ENCODE measurements around the gene ZNF286A. TPM values are rescaled to one million over a fixed set of nuclear protein-coding genes. Genes with fewer than 3 reads are reported as not detected.
"Not testable (repeated sequence)": the region's sequence is repeated elsewhere in the genome, so short reads cannot be mapped to it uniquely, and the experiment has no call there.

Gene ZNF286A
- polyA plus RNA-seq (ENCODE audit: insufficient read length): 57.3 TPM
- long read RNA-seq, donor 1, full-length matches to known transcripts: 1 of 1 reads
- long read RNA-seq, donor 1, partial matches to known transcripts: 0 of 1 reads
- long read RNA-seq, donor 1, other reads (novel, unspliced or antisense): 0 of 1 reads
- long read RNA-seq, donor 2, full-length matches to known transcripts: 5 of 5 reads
- long read RNA-seq, donor 2, partial matches to known transcripts: 0 of 5 reads
- long read RNA-seq, donor 2, other reads (novel, unspliced or antisense): 0 of 5 reads
- long read RNA-seq, donor 3, full-length matches to known transcripts: 3 of 3 reads
- long read RNA-seq, donor 3, partial matches to known transcripts: 0 of 3 reads
- long read RNA-seq, donor 3, other reads (novel, unspliced or antisense): 0 of 3 reads
- long read RNA-seq, donor 4: 0 reads
- long read RNA-seq, donor 5, full-length matches to known transcripts: 5 of 5 reads
- long read RNA-seq, donor 5, partial matches to known transcripts: 0 of 5 reads
- long read RNA-seq, donor 5, other reads (novel, unspliced or antisense): 0 of 5 reads
- long read RNA-seq, donor 6, full-length matches to known transcripts: 2 of 2 reads
- long read RNA-seq, donor 6, partial matches to known transcripts: 0 of 2 reads
- long read RNA-seq, donor 6, other reads (novel, unspliced or antisense): 0 of 2 reads
- long read RNA-seq, donor 7, full-length matches to known transcripts: 1 of 1 reads
- long read RNA-seq, donor 7, partial matches to known transcripts: 0 of 1 reads
- long read RNA-seq, donor 7, other reads (novel, unspliced or antisense): 0 of 1 reads
- long read RNA-seq, donor 8, full-length matches to known transcripts: 2 of 2 reads
- long read RNA-seq, donor 8, partial matches to known transcripts: 0 of 2 reads
- long read RNA-seq, donor 8, other reads (novel, unspliced or antisense): 0 of 2 reads

DNA sequence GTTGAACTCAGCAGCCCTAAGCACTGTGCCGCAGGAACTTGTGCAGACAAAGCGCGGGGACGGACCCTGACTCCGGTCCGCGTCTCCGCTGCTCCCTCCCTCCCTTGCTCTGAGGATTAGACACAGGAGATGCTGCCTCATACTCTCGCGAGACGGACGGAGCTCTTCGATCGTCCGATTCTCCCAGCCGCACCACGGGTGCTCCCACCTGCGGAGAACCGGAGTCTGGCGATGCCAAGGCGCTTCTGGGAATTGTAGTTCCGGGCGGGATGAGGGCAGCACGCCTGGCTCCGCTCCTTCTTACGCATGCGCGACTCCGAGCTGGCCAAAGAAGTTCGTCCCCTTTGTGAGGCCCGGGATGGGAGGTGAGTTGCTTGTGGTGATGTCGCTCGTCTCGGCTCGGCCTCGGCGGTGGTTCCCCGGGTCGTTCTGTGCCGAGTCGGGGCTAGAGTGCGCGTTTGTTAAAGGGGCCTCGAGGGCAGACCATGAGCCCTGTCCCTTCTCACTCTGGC is at the start of gene ZNF286A:
Gene ZNF286A (plus strand): TSS at position 340 of the 512 bp plus-strand sequence. CDS start 578 bp downstream, outside the sequence.
- peak; percentile 97 for DNase-seq

GRCh38 chr17:15649861-15650421 is 49.6 kb upstream of the ZNF286A start:
- no peak for DNase-seq

- DNase-seq: no peak
Measured at GRCh38 chr17:15650741-15651582, 48.6 kb upstream of the ZNF286A start.

GRCh38 chr17:15651583-15652110 is 47.9 kb upstream of the ZNF286A start:
- DNase-seq: peak; percentile 91

- no peak for DNase-seq
Measured at GRCh38 chr17:15652960-15653359, 46.6 kb upstream of the ZNF286A start.

DNA sequence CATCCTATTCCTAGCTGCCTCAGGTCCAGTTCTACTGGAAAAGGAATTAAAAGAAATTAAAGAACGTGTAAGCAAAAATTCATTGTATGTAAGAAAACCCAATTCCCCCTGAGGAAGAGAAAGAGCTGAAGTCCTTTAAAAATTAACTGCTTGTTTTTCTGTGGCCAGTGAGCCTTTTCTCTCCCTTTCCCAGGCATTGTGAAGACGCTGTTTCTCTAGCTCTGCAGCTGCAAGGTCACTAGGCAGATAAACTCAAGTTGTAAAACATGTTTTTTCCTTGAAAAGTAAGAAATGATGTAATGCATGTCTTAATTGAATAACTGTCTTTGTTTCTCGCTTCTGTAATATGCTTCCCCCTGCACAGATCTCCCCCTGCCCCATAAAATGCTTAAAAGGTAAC is 45.2 kb upstream of the ZNF286A start:
- DNase-seq: not testable (repeated sequence)

DNA sequence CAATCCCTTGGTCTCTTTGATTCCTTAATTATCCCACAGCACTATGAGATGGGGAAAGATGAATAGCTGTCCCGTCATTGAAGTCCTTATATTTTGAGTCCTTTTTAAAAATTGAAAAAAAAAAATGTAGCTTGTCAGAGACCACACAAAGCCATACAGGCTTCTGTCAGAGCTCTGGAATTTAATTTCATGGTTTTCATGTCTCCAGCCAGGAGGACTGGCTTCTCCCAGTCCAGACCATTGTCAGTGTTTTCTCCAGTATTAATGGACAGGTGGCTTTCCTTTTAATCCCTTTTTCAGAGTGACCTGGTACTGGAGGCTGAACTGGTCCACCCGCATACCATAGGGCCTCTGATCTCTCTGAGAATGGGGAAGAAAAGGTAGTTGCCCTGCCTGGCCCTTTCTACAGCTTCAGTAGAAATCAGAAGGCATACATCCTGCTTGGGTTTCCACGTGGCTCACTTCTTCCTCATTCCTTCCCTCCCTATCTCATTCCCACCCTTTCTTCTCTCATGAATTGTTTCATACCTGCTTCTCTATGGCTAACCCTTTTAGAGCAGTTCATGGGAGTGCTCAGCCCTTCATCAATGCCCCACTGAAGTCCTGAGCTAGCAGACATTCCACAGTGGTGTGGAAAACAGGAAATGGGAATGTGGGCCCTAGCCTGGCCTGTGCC is 44.5 kb upstream of the ZNF286A start:
- no peak for DNase-seq

- no peak for DNase-seq
Measured at GRCh38 chr17:15657868-15658267, 41.7 kb upstream of the ZNF286A start.

DNA sequence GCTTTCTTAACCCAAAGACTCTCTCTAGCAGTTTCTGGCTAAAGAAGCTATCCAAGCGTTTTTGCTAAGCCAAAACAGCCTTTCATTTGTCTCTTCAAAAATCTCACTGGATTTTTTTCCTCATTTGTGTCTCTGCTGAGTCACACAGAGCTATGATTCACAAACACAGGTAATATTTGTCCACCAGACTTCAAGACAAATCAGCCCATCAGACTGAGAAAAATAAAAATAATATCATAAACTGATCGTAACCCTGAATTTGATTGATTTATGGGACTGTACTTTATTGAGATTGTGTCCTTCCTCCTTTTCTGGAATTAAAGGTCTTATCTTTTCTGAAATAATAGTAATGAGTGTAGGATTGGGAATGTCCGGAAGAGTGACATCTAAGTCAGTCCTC is 41.3 kb upstream of the ZNF286A start:
- no peak for DNase-seq

DNA sequence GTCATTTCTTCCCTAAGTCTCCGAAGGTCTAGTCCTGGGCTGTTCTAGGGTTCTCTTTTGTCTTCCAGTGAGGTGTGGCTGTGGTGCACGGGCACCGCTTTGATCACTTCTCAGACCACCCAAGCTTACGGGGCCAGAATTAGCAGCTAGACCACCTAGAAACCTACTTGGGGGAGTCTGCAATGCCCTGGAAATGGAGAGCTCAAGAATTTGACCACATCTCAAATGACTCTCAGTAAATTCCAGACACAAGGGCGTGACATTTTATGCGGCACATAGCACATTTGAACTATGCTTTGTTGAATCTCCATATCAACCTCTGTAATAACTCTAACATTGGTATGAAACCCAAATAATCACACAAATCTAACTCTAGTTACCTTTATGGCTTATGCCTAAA is 40.3 kb upstream of the ZNF286A start:
- no peak for DNase-seq

DNA sequence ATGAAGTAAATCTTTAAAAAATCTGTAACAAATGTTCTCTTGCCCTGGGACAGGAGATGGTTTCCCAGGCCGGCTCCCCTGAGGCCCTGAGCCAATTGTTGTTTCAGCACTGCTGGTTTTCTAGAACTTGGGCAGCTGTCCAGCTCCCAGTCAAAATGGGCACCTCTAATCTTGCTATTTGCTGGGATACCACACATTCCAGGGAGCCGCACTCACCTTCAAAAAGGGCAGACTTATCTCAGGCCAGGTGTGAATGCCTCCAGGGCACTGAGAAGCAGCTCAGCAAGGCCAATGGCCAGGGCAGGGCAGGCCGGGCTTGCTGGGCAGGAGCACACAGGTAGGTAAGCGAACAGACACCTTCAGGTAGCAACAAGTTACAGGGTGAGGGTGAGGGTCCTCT is 39.9 kb upstream of the ZNF286A start:
- no peak for DNase-seq

DNA sequence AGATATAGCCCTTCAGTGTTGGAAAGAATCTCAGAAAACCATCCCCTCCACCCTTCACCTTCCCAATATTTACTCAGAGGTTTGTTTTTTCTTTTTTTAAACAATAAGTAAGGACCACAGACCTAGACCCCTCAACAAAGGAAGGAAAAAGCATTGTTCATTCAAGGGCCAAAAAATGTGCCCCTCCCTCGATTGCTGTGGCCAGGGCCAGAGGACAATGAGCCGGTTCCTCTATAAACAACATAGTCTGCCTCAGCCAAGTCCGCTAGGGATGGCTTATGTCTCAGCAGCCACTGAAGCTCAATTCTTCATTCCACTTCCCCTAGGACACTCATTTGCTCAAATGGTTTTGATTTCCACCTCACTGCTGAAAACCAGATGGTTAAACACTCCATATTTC is 39.5 kb upstream of the ZNF286A start:
- no peak for DNase-seq

- no peak for DNase-seq
Measured at GRCh38 chr17:15662681-15663080, 36.9 kb upstream of the ZNF286A start.

- DNase-seq: no peak
Measured at GRCh38 chr17:15663176-15663575, 36.4 kb upstream of the ZNF286A start.

GRCh38 chr17:15663691-15664090 is 35.9 kb upstream of the ZNF286A start:
- no peak for DNase-seq

DNA sequence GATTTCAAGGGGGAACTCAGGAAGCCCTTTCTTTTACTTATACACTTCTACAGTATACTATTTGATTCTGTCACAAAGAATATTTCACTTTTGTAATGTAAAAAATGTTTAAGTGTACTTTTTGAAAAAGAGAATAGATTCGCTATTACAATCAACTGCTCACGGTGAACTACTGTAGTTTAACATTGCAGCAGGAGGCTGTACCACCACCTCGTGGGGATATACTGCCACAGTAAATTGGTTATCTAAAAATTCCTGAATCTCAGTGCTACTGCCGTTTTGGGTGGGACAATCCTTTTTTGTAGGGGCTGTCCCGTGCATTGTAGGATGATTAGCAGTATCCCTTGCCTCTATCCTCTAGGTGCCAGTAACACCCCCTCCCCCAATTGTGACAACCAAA is 30.0 kb upstream of the ZNF286A start:
- not testable (repeated sequence) for DNase-seq

DNA sequence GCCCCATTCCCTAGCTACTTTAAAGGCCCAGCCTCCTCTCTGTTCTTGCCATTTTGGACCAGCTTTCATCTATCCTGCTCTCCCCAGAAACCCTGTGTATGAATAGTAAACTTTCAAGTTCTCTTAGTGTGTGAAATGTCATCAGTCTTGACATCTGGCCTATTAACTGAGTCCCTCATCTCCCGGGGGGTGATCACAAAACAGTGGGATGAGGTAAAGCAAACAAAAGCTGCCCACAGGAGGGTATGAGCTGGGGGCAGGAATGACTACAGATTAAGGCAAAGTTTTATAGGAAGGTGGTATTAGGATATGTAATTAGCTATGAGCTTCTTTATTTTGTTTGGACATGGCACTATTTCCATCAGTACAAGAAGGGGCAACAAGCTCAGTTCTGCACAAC is 24.9 kb upstream of the ZNF286A start:
- not testable (repeated sequence) for DNase-seq

DNA sequence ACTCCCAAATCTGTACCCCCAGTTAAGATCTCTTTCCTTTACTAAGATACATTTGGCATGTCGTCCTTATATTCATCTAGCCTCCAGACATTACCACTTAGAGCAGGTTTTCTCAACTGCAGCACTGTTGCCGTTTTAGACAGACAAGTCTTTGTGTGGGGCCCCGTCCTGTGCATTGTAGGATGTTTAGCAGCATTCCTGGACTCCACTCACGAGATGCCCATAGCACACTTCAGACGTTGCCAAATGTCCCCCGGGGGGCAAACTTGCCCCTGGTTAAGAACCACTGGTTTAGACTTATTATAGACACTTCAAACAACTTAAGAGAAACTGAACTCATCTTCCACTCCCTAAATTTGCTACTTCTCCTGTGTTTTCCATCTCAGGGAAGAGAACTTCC is 23.6 kb upstream of the ZNF286A start:
- not testable (repeated sequence) for DNase-seq

DNA sequence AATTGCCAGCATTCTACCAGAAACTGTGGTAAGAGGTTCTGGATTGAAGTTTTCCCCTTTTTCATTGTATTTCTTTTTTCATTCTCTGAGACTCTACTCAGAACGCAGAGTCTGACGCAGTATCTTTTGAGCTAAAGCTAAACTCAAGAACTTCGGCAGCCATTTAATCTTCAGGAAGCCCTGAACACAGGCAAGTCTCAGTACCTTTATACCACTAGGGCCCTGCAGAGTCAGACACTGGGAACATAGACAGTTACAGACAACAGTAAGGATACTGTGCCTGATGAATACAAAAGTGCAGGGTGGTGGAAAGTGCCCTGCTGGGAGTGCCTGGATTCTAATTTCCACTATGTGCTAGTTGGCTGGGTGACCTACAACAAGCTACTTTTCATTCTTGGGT is 16.4 kb upstream of the ZNF286A start:
- not testable (repeated sequence) for DNase-seq

- peak; percentile 65 for DNase-seq
Measured at GRCh38 chr17:15683824-15684478, 15.6 kb upstream of the ZNF286A start, which contains the start of gene TRIM16. TRIM16 (minus strand) TSS chr17:15684311; CDS start chr17:15651609, 32,702 bp downstream.
